ENCODE results near the gene USH2A.

USH2A gene

DNA sequence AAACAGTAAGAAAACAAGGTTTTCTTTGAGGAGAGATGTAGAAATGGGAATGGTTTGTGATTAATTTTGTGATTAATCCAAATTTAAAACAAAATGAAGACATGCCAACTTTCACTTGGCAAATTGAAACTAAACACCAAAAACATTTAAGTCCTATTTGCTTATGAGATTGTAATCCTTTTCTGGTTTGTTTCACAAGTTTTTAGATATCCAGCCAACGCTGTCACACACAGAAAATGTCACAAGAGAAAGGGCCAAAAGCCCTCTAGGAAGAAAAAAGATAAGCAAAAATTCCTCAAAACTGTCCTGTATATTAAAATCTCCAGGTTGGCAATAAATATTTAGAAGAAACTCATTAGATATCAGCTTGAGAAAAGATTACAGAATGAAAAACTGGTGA lies 2.5 kb downstream of the USH2A start:
- TF ChIP-seq, protein P1, sequence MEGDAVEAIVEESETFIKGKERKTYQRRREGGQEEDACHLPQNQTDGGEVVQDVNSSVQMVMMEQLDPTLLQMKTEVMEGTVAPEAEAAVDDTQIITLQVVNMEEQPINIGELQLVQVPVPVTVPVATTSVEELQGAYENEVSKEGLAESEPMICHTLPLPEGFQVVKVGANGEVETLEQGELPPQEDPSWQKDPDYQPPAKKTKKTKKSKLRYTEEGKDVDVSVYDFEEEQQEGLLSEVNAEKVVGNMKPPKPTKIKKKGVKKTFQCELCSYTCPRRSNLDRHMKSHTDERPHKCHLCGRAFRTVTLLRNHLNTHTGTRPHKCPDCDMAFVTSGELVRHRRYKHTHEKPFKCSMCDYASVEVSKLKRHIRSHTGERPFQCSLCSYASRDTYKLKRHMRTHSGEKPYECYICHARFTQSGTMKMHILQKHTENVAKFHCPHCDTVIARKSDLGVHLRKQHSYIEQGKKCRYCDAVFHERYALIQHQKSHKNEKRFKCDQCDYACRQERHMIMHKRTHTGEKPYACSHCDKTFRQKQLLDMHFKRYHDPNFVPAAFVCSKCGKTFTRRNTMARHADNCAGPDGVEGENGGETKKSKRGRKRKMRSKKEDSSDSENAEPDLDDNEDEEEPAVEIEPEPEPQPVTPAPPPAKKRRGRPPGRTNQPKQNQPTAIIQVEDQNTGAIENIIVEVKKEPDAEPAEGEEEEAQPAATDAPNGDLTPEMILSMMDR (IDR thresholded peaks at IDR 0.05): no peak
- no peak overlapping the region for H3K27ac ChIP-seq
- no peak for DNase-seq
- no peaks in the 10 kb centered on the region for H3K27me3 ChIP-seq
- H3K36me3 ChIP-seq: no peaks in the 10 kb centered on the region
- H3K9me3 ChIP-seq: no peaks in the 10 kb centered on the region
- intact Hi-C loops (cut with DNase I; ENCODE audit: low total_unique reads): no loop called here
- H3K4me1 ChIP-seq: no peaks in the 10 kb centered on the region
- H3K4me3 ChIP-seq: no peak overlapping the region

DNA sequence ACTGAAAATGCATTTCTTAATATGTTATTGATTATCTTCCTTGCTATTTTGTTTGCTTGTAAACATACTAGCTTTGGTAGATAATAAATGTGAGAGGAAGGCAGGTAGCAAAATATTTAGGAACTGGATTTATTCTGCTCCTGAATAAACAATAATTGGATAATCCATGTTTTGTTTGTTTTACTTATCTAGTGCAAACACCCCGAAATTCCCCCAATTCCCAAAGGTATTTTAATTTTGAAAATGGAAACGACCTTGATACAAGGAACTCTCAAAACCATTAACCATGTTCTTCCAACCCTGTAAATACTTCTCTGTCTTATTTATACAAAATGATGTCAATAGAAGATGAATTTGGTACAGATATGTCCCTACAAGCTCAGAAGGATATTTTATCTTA lies 3.0 kb downstream of the USH2A start:
- intact Hi-C loops (cut with DNase I; ENCODE audit: low total_unique reads): no loop called here
- H3K4me3 ChIP-seq: no peak overlapping the region
- TF ChIP-seq, protein P1 (IDR thresholded peaks at IDR 0.05): no peak
- DNase-seq: no peak
- no peaks in the 10 kb centered on the region for H3K4me1 ChIP-seq
- H3K9me3 ChIP-seq: no peaks in the 10 kb centered on the region
- H3K27ac ChIP-seq: no peak overlapping the region
- H3K36me3 ChIP-seq: no peaks in the 10 kb centered on the region
- no peaks in the 10 kb centered on the region for H3K27me3 ChIP-seq

DNA sequence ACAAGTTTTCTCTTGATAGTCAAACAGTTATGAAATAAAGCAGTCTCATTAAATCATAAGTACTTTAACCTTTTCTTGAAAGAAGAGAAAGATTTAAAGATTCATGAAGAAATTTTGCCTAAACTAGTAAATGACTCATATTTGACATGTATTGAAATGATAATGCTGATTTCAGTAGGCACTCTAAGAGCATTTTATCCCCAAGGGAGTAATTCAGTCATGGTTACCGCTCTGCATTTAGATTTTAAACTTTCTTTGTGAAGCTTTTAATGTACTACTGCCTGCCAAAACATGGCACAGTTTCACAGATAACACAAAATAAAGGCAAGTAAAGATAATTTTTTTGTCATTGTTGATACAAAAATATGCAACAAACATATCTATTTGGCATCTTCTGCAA lies 6.8 kb downstream of the USH2A start:
- intact Hi-C loops (cut with DNase I; ENCODE audit: low total_unique reads): no loop called here
- Histone ChIP-seq H3K27me3 (no peaks in the 10 kb centered on the region), H3K36me3 (no peaks in the 10 kb centered on the region), H3K9me3 (no peaks in the 10 kb centered on the region), H3K4me3 (no peak overlapping the region), H3K4me1 (no peaks in the 10 kb centered on the region), H3K27ac (no peak overlapping the region)
- DNase-seq: no peak
- TF ChIP-seq, protein P1 (IDR thresholded peaks at IDR 0.05): no peak

DNA sequence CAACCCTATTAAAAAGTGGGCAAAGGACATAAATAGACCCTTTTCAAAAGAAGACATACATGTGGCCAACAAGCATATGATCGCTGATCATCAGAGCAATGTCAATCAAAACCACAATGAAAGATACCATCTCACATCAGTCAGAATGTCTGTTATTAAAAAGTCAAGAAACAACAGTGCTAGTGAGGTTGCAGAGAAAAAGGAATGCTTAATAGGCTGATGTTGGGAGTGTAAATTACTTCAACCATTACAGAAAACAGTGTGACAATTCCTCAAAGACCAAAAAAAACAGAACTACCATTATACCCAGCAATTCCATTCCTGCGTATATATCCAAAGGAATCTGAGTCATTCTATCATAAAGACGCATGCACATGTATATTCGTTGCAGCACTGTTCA lies 13.2 kb downstream of the USH2A start:
- Histone ChIP-seq H3K27ac (no peak overlapping the region), H3K36me3 (no peaks in the 10 kb centered on the region), H3K4me1 (no peaks in the 10 kb centered on the region), H3K4me3 (no peak overlapping the region), H3K27me3 (no peaks in the 10 kb centered on the region), H3K9me3 (no peaks in the 10 kb centered on the region)
- intact Hi-C loops (cut with DNase I; ENCODE audit: low total_unique reads): no loop called here
- TF ChIP-seq, protein P1 (IDR thresholded peaks at IDR 0.05): no peak
- DNase-seq: no peak

DNA sequence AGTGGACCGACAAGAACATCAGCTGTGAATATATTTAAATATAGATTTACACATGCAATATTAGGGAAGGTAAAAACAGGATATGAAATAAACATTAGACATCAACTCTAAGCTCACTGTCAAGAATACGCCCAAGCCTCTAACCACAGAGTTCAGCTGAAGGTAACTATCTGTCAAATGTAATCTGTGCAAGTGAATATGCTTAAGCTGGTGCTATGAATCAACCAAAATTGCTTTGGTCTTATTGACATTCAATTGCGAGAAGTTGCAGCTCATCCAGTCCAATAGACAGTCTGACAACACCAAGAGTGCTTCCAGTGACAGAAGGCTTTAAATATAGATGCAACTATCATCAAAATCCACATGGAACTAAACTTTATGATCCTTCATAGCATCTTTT lies 32.3 kb downstream of the USH2A start:
- Histone ChIP-seq H3K9me3 (no peaks in the 10 kb centered on the region), H3K4me1 (no peaks in the 10 kb centered on the region), H3K27me3 (no peaks in the 10 kb centered on the region), H3K4me3 (no peak overlapping the region), H3K36me3 (no peaks in the 10 kb centered on the region), H3K27ac (no peak overlapping the region)
- TF ChIP-seq, protein P1 (IDR thresholded peaks at IDR 0.05): no peak
- no peak for DNase-seq
- intact Hi-C loops (cut with DNase I; ENCODE audit: low total_unique reads): no loop called here

DNA sequence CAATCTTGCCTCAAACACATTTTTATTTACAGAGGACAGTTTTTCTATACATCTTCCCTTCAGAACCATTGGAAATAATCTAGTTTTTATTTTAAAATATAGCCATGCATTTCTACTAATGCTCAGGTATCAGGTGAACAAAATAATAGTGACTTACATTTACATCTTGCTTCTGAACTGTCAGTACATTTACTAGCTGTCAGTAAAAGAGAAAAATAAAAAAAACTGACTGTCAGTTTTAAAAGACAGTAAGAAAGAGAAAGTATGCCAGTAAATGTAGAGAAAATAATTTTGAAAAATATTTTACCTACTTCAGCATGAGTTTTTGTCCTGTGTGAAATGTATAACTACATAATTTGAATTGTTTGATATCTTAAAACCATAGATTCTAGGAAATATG lies 33.5 kb downstream of the USH2A start:
- TF ChIP-seq, protein P1 (IDR thresholded peaks at IDR 0.05): no peak
- no peaks in the 10 kb centered on the region for H3K27me3 ChIP-seq
- H3K36me3 ChIP-seq: no peaks in the 10 kb centered on the region
- no peak overlapping the region for H3K27ac ChIP-seq
- intact Hi-C loops (cut with DNase I; ENCODE audit: low total_unique reads): no loop called here
- no peaks in the 10 kb centered on the region for H3K9me3 ChIP-seq
- H3K4me1 ChIP-seq: no peaks in the 10 kb centered on the region
- H3K4me3 ChIP-seq: no peak overlapping the region
- no peak for DNase-seq
